Lung (tissue), 12 donors: ENCODE results near the gene UBR4. TPM values are rescaled to one million over a fixed set of nuclear protein-coding genes. Genes with fewer than 3 reads are reported as not detected.
A peak's percentile ranks its signal among the peaks of the same experiment; 100 is the strongest.

Source experiments
- ATAC-seq: fragments of 200-7000 bp; cut with Tn5 transposase; one replicate; pipeline ENCODE4 v1.9.1; 2020; ENCODE audit warnings: moderate number of reproducible peaks; ENCODE audit not compliant: insufficient read depth, low FRiP score
- DNase-seq, 3 donors: peaks; one replicate each; pipeline ENCODE4 v3.0.0-alpha.2; 2013 to 2017
- H3K27ac ChIP-seq, 2 donors: one replicate each; pipeline ENCODE4 v1.5.1; 2013; ENCODE audit warnings: mild to moderate bottlenecking in 2 of 2, moderate library complexity in 2 of 2, control low read depth in 1 of 2, inconsistent platforms in 1 of 2, low read depth in 1 of 2, low read length in 1 of 2
- H3K27me3 ChIP-seq, 3 donors: one replicate each; pipeline ENCODE4 v1.5.1; 2013; ENCODE audit warnings: low read length in 2 of 3; ENCODE audit not compliant: control insufficient read depth in 3 of 3, insufficient read depth in 3 of 3
- H3K36me3 ChIP-seq, 4 donors: one replicate each; pipeline ENCODE4 v1.5.1; 2013; ENCODE audit warnings: low read length in 4 of 4, mild to moderate bottlenecking in 1 of 4, moderate library complexity in 1 of 4; ENCODE audit not compliant: control insufficient read depth in 4 of 4, insufficient read depth in 4 of 4
- H3K4me1 ChIP-seq, 5 donors: one replicate each; pipeline ENCODE4 v1.5.1; 2013; ENCODE audit warnings: low read length in 5 of 5, mild to moderate bottlenecking in 2 of 5, moderate library complexity in 1 of 5; ENCODE audit not compliant: control insufficient read depth in 5 of 5, insufficient read depth in 5 of 5
- H3K4me3 ChIP-seq: one replicate; pipeline ENCODE4 v1.5.1; 2013; ENCODE audit warnings: mild to moderate bottlenecking, control low read depth, moderate library complexity
- H3K9ac ChIP-seq, 2 donors: one replicate each; pipeline ENCODE4 v1.5.1; 2013; ENCODE audit warnings: low read length in 2 of 2, control low read depth in 1 of 2; ENCODE audit not compliant: insufficient read depth in 1 of 2
- H3K9me3 ChIP-seq, 4 donors: one replicate each; pipeline ENCODE4 v1.5.1; 2013; ENCODE audit warnings: low read length in 3 of 4, mild to moderate bottlenecking in 1 of 4, moderate library complexity in 1 of 4; ENCODE audit not compliant: control insufficient read depth in 4 of 4, insufficient read depth in 3 of 4
- CTCF ChIP-seq: IDR thresholded peaks from 2 replicates; pipeline ENCODE4 v1.5.1; 2012; ENCODE audit warnings: mild to moderate bottlenecking; ENCODE audit errors: control extremely low read depth, extremely low read depth
- WGBS, 2 donors: extraction: QIAGEN DNeasy Blood & Tissue Kit; methylation state at CpG; one replicate each; pipeline ENCODE4 v1.1.7; 2013; 5-methylcytosine and 5-hydroxymethylcytosine counted together
- polyA plus RNA-seq, 2 donors: library from polyadenylated mRNA; stranded (reverse); fragments of 200-250 nt; gene quantifications; one replicate each; pipeline ENCODE4 v1.2.1, GENCODE V29; 2013
- total RNA-seq, 2 donors: library from RNA; depleted of rRNA in 1 of 2; stranded (reverse); fragments of >200 nt in 1 of 2; gene quantifications; one replicate each; pipeline ENCODE4 v1.2.1, GENCODE V29; 2014 to 2021
- donor health status: control.
- donor health status: control.
- donor health status: Bipolar disorder and iron deficiency.
- donor health status: healthy.
- donor health status: DM: yes; HTN: yes; CAD: no.

The UBR4 gene
- total and polyA plus RNA-seq, 4 donors, result 90.8 to 128 (median 113) TPM

DNA sequence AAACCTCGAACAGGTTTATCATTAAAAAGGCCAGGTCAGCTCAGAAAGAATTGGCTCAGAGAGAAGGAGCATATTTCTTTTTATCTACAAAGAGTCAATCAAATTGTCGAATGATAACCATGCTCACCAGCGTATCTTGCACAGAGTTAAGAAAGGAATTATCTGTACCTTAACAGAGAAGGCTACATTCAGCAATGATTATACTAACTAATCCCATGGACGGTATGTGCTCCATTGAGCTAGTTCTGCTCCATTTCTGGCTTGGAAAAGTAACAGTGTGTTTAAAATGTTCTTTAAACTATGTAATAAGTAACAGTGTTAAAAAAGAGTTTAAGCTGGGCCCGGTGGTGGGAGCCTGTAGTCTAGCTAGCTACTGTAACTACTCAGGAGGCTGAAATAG is 4.2 kb downstream of the UBR4 start:
- Histone ChIP-seq H3K4me3 (no peak overlapping the region), H3K27ac (peak overlapping the region in 1 of 2 donors; percentile 1), H3K27me3 (no peaks in the 10 kb centered on the region), H3K36me3 (peaks cover 0 to 6% (median 4%) of the 10 kb centered on the region in 4 donors), H3K9ac (no peak overlapping the region), H3K9me3 (no peaks in the 10 kb centered on the region), H3K4me1 (peaks cover 1 to 38% (median 6%) of the 10 kb centered on the region in 5 donors)
- 85 to 92% methylated on average over 5 of the region's 5 CpGs for WGBS, 2 donors
- ATAC-seq, result no peak
- no peak for TF ChIP-seq CTCF
- DNase-seq, result no peak

- H3K4me3 ChIP-seq, result no peak overlapping the region
- no peak for ATAC-seq
- 84 to 96% methylated on average over 1 of the region's 1 CpG for WGBS, 2 donors
- H3K9ac ChIP-seq, result no peak overlapping the region
- TF ChIP-seq CTCF, result no peak
- peaks cover 0 to 38% (median 6%) of the 10 kb centered on the region in 5 donors for H3K4me1 ChIP-seq
- DNase-seq, result no peak
- H3K27me3 ChIP-seq, result no peaks in the 10 kb centered on the region
- H3K9me3 ChIP-seq, result no peaks in the 10 kb centered on the region
- no peak overlapping the region for H3K27ac ChIP-seq
- H3K36me3 ChIP-seq, result peaks cover 0 to 5% (median 4%) of the 10 kb centered on the region in 4 donors
Measured at GRCh38 chr1:19205403-19205802, 4.7 kb downstream of the UBR4 start.

- WGBS, 2 donors, result 67 to 81% methylated on average over 6 of the region's 6 CpGs
- Histone ChIP-seq H3K27ac (no peak overlapping the region), H3K9me3 (no peaks in the 10 kb centered on the region), H3K4me1 (peaks cover 0 to 38% (median 6%) of the 10 kb centered on the region in 5 donors), H3K27me3 (no peaks in the 10 kb centered on the region), H3K36me3 (peaks cover 0 to 7% (median 2%) of the 10 kb centered on the region in 4 donors), H3K4me3 (no peak overlapping the region), H3K9ac (no peak overlapping the region)
- TF ChIP-seq CTCF, result no peak
- ATAC-seq, result no peak
- DNase-seq, result no peak
Measured at GRCh38 chr1:19204446-19205266, 5.4 kb downstream of the UBR4 start.
